Measurements from ENCODE around the gene BCAS3.
"Not testable (repeated sequence)": the region's sequence is repeated elsewhere in the genome, so short reads cannot be mapped to it uniquely, and the experiment has no call there.

The BCAS3 gene

DNA sequence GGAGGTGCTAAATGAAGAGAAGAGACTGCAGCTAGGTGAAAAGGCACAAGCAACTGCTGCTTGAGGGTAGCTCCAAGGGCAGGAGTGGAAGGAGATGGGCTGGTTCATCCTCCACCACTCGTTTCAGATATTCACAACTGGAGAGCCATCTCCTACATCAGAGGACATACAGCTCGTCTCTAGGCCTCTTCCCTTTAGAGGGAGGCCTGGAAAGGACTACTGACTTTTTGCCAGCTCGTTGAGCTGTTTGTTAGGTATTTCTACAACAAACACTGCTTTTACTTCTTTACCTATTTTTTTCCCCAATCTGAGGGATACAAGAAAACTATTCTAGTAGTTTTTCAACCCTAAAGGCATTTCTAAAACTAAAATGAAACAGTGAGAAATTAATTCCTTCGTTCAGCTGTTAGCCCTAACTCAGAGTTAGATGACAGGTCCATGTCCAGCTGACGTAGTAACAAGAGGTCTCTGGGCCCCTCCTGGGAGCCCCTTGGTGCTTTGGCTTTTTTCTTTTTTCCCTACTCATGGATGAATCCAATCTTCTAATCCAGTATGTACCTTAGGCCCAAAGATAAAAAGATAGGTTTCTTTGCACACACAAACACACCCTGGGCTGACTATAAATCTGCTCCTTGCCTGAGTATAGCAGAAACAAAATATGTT lies 674.2 kb downstream of the BCAS3 start:
- ChIA-PET POLR2A (no interaction called here), CTCF (interaction anchor here (0.9 to 1.7 kb wide), 6 partner anchors 11 to 380 kb away, joined by 3 to 5 read pairs (median 4); no protein-coding TSS in a partner anchor)
- no peak for DNase-seq (ENCODE audit: extremely low spot score)
- TF ChIP-seq, protein P1, sequence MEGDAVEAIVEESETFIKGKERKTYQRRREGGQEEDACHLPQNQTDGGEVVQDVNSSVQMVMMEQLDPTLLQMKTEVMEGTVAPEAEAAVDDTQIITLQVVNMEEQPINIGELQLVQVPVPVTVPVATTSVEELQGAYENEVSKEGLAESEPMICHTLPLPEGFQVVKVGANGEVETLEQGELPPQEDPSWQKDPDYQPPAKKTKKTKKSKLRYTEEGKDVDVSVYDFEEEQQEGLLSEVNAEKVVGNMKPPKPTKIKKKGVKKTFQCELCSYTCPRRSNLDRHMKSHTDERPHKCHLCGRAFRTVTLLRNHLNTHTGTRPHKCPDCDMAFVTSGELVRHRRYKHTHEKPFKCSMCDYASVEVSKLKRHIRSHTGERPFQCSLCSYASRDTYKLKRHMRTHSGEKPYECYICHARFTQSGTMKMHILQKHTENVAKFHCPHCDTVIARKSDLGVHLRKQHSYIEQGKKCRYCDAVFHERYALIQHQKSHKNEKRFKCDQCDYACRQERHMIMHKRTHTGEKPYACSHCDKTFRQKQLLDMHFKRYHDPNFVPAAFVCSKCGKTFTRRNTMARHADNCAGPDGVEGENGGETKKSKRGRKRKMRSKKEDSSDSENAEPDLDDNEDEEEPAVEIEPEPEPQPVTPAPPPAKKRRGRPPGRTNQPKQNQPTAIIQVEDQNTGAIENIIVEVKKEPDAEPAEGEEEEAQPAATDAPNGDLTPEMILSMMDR (IDR thresholded peaks at IDR 0.05; ENCODE audit: control extremely low read depth, extremely low read depth, low read depth, missing control alignments) = no peak

- no peak for DNase-seq (ENCODE audit: extremely low spot score)
- ChIA-PET CTCF (interaction anchor here (1.3 to 1.7 kb wide), 2 partner anchors 12 to 381 kb away, joined by 4 read pairs; no protein-coding TSS in a partner anchor), POLR2A (no interaction called here)
- TF ChIP-seq, protein P1 (IDR thresholded peaks at IDR 0.05; ENCODE audit: control extremely low read depth, extremely low read depth, low read depth, missing control alignments) = no peak
These were observed 674.7 kb downstream of the BCAS3 start for GRCh38 chr17:61352408-61352770.

DNA sequence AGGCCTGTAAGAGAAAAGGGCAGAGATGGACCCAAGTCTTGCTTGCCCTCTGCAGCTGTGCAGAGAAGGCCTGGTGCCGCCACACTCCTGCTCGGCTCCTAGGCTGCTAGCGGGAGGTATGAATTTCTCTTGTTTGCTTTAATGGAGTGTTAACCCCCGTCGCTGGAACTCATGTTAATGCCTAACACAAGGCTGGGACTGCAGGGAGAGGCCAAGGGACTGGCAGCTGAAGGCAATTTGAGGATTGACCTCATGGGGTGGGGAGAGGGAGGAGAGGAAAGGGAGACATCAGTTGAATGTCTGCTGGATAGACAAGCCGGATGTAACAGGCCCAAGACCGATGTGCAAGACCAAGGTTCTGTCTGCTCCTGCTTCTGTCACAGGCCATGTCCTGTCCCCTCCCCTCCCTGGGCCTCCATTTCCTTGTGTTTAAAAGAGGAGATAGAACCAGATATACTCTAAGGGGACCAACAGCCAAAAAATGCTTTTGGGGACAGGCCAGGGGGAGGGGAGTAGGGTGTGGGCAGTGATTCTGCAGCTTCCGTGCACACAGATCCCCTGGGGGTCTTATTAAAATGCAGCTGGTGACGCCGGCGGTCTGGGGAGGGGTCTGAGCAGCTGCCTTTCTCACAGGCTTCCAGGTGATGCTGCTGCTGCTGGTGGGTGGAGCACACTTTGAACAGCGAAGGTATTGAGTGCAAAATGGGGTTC lies 675.3 kb downstream of the BCAS3 start:
- ChIA-PET CTCF (interaction anchor here (1.2 to 1.7 kb wide), 2 partner anchors 12 to 382 kb away, joined by 3 to 4 read pairs; no protein-coding TSS in a partner anchor), POLR2A (no interaction called here)
- no peak for DNase-seq (ENCODE audit: extremely low spot score)
- TF ChIP-seq, protein P1 (IDR thresholded peaks at IDR 0.05; ENCODE audit: control extremely low read depth, extremely low read depth, low read depth, missing control alignments) = no peak

GRCh38 chr17:61353615-61354014 lies 676.0 kb downstream of the BCAS3 start:
- CTCF ChIA-PET = interaction anchor here (1.1 to 1.2 kb wide), 2 partner anchors 12 to 633 kb away, joined by 3 to 5 read pairs; no protein-coding TSS in a partner anchor
- POLR2A ChIA-PET = no interaction called here
- DNase-seq (ENCODE audit: extremely low spot score) = no peak
- TF ChIP-seq, protein P1 (IDR thresholded peaks at IDR 0.05; ENCODE audit: control extremely low read depth, extremely low read depth, low read depth, missing control alignments) = no peak

- POLR2A ChIA-PET = no interaction called here
- TF ChIP-seq, protein P1 (IDR thresholded peaks at IDR 0.05; ENCODE audit: control extremely low read depth, extremely low read depth, low read depth, missing control alignments) = no peak
- no peak for DNase-seq (ENCODE audit: extremely low spot score)
- CTCF ChIA-PET = interaction anchor here (1.1 kb wide), 1 partner anchor 634 kb away, joined by 5 read pairs; no protein-coding TSS in a partner anchor
These were observed 677.5 kb downstream of the BCAS3 start for GRCh38 chr17:61354895-61355874.

GRCh38 chr17:61357061-61357460 lies 679.4 kb downstream of the BCAS3 start:
- POLR2A ChIA-PET; CTCF ChIA-PET; DNase-seq (ENCODE audit: extremely low spot score): not testable (repeated sequence)

DNA sequence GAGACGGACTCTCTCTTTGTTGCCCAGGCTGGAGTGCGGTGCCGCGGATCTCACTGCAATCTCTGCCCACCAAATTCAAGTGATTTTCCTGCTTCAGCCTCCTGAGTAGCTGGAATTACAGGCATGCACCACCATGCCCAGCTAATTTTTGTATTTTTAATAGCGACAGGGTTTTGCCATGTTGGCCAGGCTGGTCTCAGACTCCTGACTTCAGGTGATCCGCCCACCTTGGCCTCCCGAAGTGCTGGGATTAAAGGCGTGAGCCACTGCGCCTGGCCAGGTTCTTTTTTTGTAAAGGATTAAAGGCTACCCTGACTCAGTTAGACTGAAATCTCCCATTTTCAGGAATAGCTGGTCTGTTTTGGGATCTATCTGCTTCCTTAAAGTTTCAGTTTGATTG lies 681.9 kb downstream of the BCAS3 start:
- CTCF ChIA-PET = interaction anchor here (1.1 to 1.6 kb wide), 3 partner anchors 9 to 639 kb away, joined by 3 to 5 read pairs (median 4); no protein-coding TSS in a partner anchor
- DNase-seq (ENCODE audit: extremely low spot score); POLR2A ChIA-PET: not testable (repeated sequence)
